ENCODE measurements around the gene LIMS2. TPM values are rescaled to one million over a fixed set of nuclear protein-coding genes. Genes with fewer than 3 reads are reported as not detected.

The LIMS2 gene
- total and polyA plus RNA-seq, 2 donors: 18.7 to 346 TPM

GRCh38 chr2:127647242-127648190, 27.8 kb downstream of the LIMS2 start:
- Histone ChIP-seq H3K27ac (ENCODE audit: low read depth) (no peak overlapping the region), H3K4me1 (ENCODE audit: insufficient read depth) (no peaks in the 10 kb centered on the region), H3K36me3 (ENCODE audit: insufficient read depth) (no peaks in the 10 kb centered on the region), H3K4me3 (ENCODE audit: low read depth, low read length) (no peak overlapping the region)
- DNase-seq (ENCODE audit: extremely low spot score): no peak
- 60% methylated on average over 16 of the region's 16 CpGs for WGBS

GRCh38 chr2:127646487-127647241, 28.7 kb downstream of the LIMS2 start:
- WGBS: 70% methylated on average over 24 of the region's 24 CpGs
- Histone ChIP-seq H3K4me3 (ENCODE audit: low read depth, low read length) (no peak overlapping the region), H3K27ac (ENCODE audit: low read depth) (no peak overlapping the region), H3K36me3 (ENCODE audit: insufficient read depth) (no peaks in the 10 kb centered on the region), H3K4me1 (ENCODE audit: insufficient read depth) (no peaks in the 10 kb centered on the region)
- DNase-seq (ENCODE audit: extremely low spot score): no peak

GRCh38 chr2:127645395-127646291, 29.7 kb downstream of the LIMS2 start, which contains the start of gene GPR17:
TSS of gene GPR17 (plus strand) at chr2:127646153. CDS start at chr2:127650736, 4,583 bp downstream.
- H3K4me3 ChIP-seq (ENCODE audit: low read depth, low read length): no peak within 1 kb of the TSS

GRCh38 chr2:127645026-127645394, 30.3 kb downstream of the LIMS2 start:
- Histone ChIP-seq H3K4me3 (ENCODE audit: low read depth, low read length) (no peak overlapping the region), H3K36me3 (ENCODE audit: insufficient read depth) (no peaks in the 10 kb centered on the region), H3K27ac (ENCODE audit: low read depth) (no peak overlapping the region), H3K4me1 (ENCODE audit: insufficient read depth) (no peaks in the 10 kb centered on the region)
- WGBS: 77% methylated on average over 1 of the region's 1 CpG
- DNase-seq (ENCODE audit: extremely low spot score): no peak

More at GRCh38 chr2:127645395-127646291, 29.7 kb downstream of the LIMS2 start, which contains the start of gene GPR17:
- DNase-seq (ENCODE audit: extremely low spot score): no peak
- Histone ChIP-seq H3K4me1 (ENCODE audit: insufficient read depth) (no peaks in the 10 kb centered on the region), H3K36me3 (ENCODE audit: insufficient read depth) (no peaks in the 10 kb centered on the region), H3K27ac (ENCODE audit: low read depth) (no peak within 1 kb of the TSS)
- WGBS: 68% methylated on average over 37 of the region's 37 CpGs

GRCh38 chr2:127644066-127645025, 31.0 kb downstream of the LIMS2 start:
- Histone ChIP-seq H3K4me1 (ENCODE audit: insufficient read depth) (no peaks in the 10 kb centered on the region), H3K4me3 (ENCODE audit: low read depth, low read length) (no peak overlapping the region), H3K27ac (ENCODE audit: low read depth) (no peak overlapping the region), H3K36me3 (ENCODE audit: insufficient read depth) (no peaks in the 10 kb centered on the region)
- DNase-seq (ENCODE audit: extremely low spot score): no peak
- whole genome bisulfite sequencing: 85% methylated on average over 19 of the region's 19 CpGs

- WGBS: 84% methylated on average over 15 of the region's 15 CpGs
- H3K4me3 ChIP-seq (ENCODE audit: low read depth, low read length): no peak overlapping the region
- H3K36me3 ChIP-seq (ENCODE audit: insufficient read depth): no peaks in the 10 kb centered on the region
- DNase-seq (ENCODE audit: extremely low spot score): no peak
- H3K27ac ChIP-seq (ENCODE audit: low read depth): no peak overlapping the region
- H3K4me1 ChIP-seq (ENCODE audit: insufficient read depth): no peaks in the 10 kb centered on the region
These were observed 31.8 kb downstream of the LIMS2 start for GRCh38 chr2:127643439-127644065.

GRCh38 chr2:127642706-127643438, 32.5 kb downstream of the LIMS2 start:
- Histone ChIP-seq H3K36me3 (ENCODE audit: insufficient read depth) (no peaks in the 10 kb centered on the region), H3K4me3 (ENCODE audit: low read depth, low read length) (no peak overlapping the region), H3K4me1 (ENCODE audit: insufficient read depth) (no peaks in the 10 kb centered on the region), H3K27ac (ENCODE audit: low read depth) (no peak overlapping the region)
- WGBS: 79% methylated on average over 17 of the region's 17 CpGs
- DNase-seq (ENCODE audit: extremely low spot score): no peak

GRCh38 chr2:127641846-127642507, 33.4 kb downstream of the LIMS2 start:
- no peak for DNase-seq (ENCODE audit: extremely low spot score)
- Histone ChIP-seq H3K4me3 (ENCODE audit: low read depth, low read length) (no peak overlapping the region), H3K4me1 (ENCODE audit: insufficient read depth) (no peaks in the 10 kb centered on the region), H3K27ac (ENCODE audit: low read depth) (no peak overlapping the region), H3K36me3 (ENCODE audit: insufficient read depth) (no peaks in the 10 kb centered on the region)
- WGBS: 66% methylated on average over 25 of the region's 25 CpGs

GRCh38 chr2:127641133-127641532, 34.2 kb downstream of the LIMS2 start:
- DNase-seq (ENCODE audit: extremely low spot score): no peak
- Histone ChIP-seq H3K4me3 (ENCODE audit: low read depth, low read length) (no peak overlapping the region), H3K4me1 (ENCODE audit: insufficient read depth) (no peaks in the 10 kb centered on the region), H3K36me3 (ENCODE audit: insufficient read depth) (no peaks in the 10 kb centered on the region), H3K27ac (ENCODE audit: low read depth) (no peak overlapping the region)
- WGBS: 85% methylated on average over 6 of the region's 6 CpGs

- Histone ChIP-seq H3K4me3 (ENCODE audit: low read depth, low read length) (no peak overlapping the region), H3K36me3 (ENCODE audit: insufficient read depth) (no peaks in the 10 kb centered on the region), H3K4me1 (ENCODE audit: insufficient read depth) (no peaks in the 10 kb centered on the region), H3K27ac (ENCODE audit: low read depth) (no peak overlapping the region)
- WGBS: 74% methylated on average over 25 of the region's 25 CpGs
- no peak for DNase-seq (ENCODE audit: extremely low spot score)
These were observed 35.0 kb downstream of the LIMS2 start for GRCh38 chr2:127640082-127641072.

All from urinary bladder (tissue), 4 donors.